Tibial nerve (tissue), 4 donors: ENCODE data around the gene SMPD1. TPM values are rescaled to one million over a fixed set of nuclear protein-coding genes. Genes with fewer than 3 reads are reported as not detected.

Experiments used
- total RNA-seq, 4 donors: library from RNA; depleted of rRNA; stranded (reverse); fragments of >200 nt; gene quantifications; one replicate each; pipeline ENCODE4 v1.1.0, GENCODE V29; 2016

Gene SMPD1
- total RNA-seq, 4 donors from 2014 or later, result 23.1 to 39.8 (median 30.3) TPM

Other genes with a start within 250 kb of the SMPD1 start
- gene OR52B2, start 220.1 kb upstream of the SMPD1 start, total RNA-seq, result 1 to 10 TPM in 1 of 4 donors, not detected in 3; 1.2 TPM
- not detected for gene OR52W1, start 191.2 kb upstream of the SMPD1 start, total RNA-seq
- not detected for gene C11orf42, start 184.9 kb upstream of the SMPD1 start, total RNA-seq
- gene FHIP1B, start 155.8 kb upstream of the SMPD1 start, total RNA-seq, result 100 to 1,000 TPM in 1 of 4 donors, 10 to 100 TPM in 3; 30.4 to 144 (median 56.4) TPM
- gene CNGA4, start 151.4 kb upstream of the SMPD1 start, total RNA-seq, result under 1 TPM in 1 of 4 donors, not detected in 3; 0.59 TPM
- not detected for gene CCKBR, start 130.6 kb upstream of the SMPD1 start, total RNA-seq
- 100 to 1,000 TPM; 270 to 598 (median 556) TPM for gene CAVIN3, start 70.0 kb upstream of the SMPD1 start, total RNA-seq
- gene APBB1, start 28.6 kb downstream of the SMPD1 start, total RNA-seq, result 10 to 100 TPM; 56.1 to 67.6 (median 62.8) TPM
- 1 to 10 TPM; 1.0 to 7.5 (median 4.8) TPM for gene HPX, start 50.5 kb downstream of the SMPD1 start, total RNA-seq
- 10 to 100 TPM; 25.6 to 47.7 (median 31.8) TPM for gene TRIM3, start 83.5 kb downstream of the SMPD1 start, total RNA-seq
- 10 to 100 TPM; 40.0 to 63.9 (median 49.7) TPM for gene ARFIP2, start 90.9 kb downstream of the SMPD1 start, total RNA-seq
- gene TIMM10B, start 91.0 kb downstream of the SMPD1 start, total RNA-seq, result 10 to 100 TPM; 37.1 to 66.6 (median 51.7) TPM
- 10 to 100 TPM; 17.2 to 27.3 (median 21.0) TPM for gene DNHD1, start 106.8 kb downstream of the SMPD1 start, total RNA-seq
- 10 to 100 TPM; 13.9 to 34.1 (median 18.2) TPM for gene RRP8, start 213.1 kb downstream of the SMPD1 start, total RNA-seq
- gene ILK, start 213.3 kb downstream of the SMPD1 start, total RNA-seq, result 100 to 1,000 TPM; 139 to 148 (median 140) TPM
- gene TAF10, start 221.7 kb downstream of the SMPD1 start, total RNA-seq, result 100 to 1,000 TPM; 148 to 235 (median 155) TPM
- gene TPP1, start 228.9 kb downstream of the SMPD1 start, total RNA-seq, result 10 to 100 TPM; 45.6 to 81.3 (median 58.0) TPM